ENCODE measurements around the gene EFHC1.

The EFHC1 gene

GRCh38 chr6:52511572-52512151 lies 91.5 kb downstream of the EFHC1 start:
- Histone ChIP-seq H3K27ac (peak overlapping the region; percentile 86 to 92), H3K4me3 (peak overlapping the region; percentile 24)
- no peak for TF ChIP-seq CTCF (IDR thresholded peaks at IDR 0.05)
- DNase-seq (ENCODE audit: low spot score), result no peak

- peak; percentile 86 for DNase-seq (ENCODE audit: low spot score)
- H3K27ac ChIP-seq, result peak overlapping the region; percentile 86 to 92
- H3K4me3 ChIP-seq, result peak overlapping the region; percentile 24
- TF ChIP-seq CTCF (IDR thresholded peaks at IDR 0.05), result no peak
These were observed 92.1 kb downstream of the EFHC1 start for GRCh38 chr6:52512199-52512598.

GRCh38 chr6:52513464-52513863 lies 93.3 kb downstream of the EFHC1 start:
- Histone ChIP-seq H3K27ac (peak overlapping the region; percentile 86 to 92), H3K4me3 (no peak overlapping the region)
- DNase-seq (ENCODE audit: low spot score), result no peak

GRCh38 chr6:52513896-52514295 lies 93.8 kb downstream of the EFHC1 start:
- TF ChIP-seq CTCF (IDR thresholded peaks at IDR 0.05), result no peak
- peak overlapping the region; percentile 44 to 92 for H3K27ac ChIP-seq
- no peak overlapping the region for H3K4me3 ChIP-seq
- no peak for DNase-seq (ENCODE audit: low spot score)

More at GRCh38 chr6:52513464-52513863, 93.3 kb downstream of the EFHC1 start:
- no peak for TF ChIP-seq CTCF (IDR thresholded peaks at IDR 0.05)

- no peak overlapping the region for H3K4me3 ChIP-seq
- no peak for DNase-seq (ENCODE audit: low spot score)
- H3K27ac ChIP-seq, result peak overlapping the region in 1 of 2 donors; percentile 92
- no peak for TF ChIP-seq CTCF (IDR thresholded peaks at IDR 0.05)
These were observed 94.4 kb downstream of the EFHC1 start for GRCh38 chr6:52514514-52514913.

- no peak for DNase-seq (ENCODE audit: low spot score)
- Histone ChIP-seq H3K27ac (peak overlapping the region; percentile 3 to 92), H3K4me3 (no peak overlapping the region)
- no peak for TF ChIP-seq CTCF (IDR thresholded peaks at IDR 0.05)
These were observed 95.2 kb downstream of the EFHC1 start for GRCh38 chr6:52515219-52515960.

GRCh38 chr6:52516269-52516668 lies 96.1 kb downstream of the EFHC1 start:
- no peak for DNase-seq (ENCODE audit: low spot score)
- H3K27ac ChIP-seq, result peak overlapping the region in 1 of 2 donors; percentile 83
- H3K4me3 ChIP-seq, result no peak overlapping the region
- TF ChIP-seq CTCF (IDR thresholded peaks at IDR 0.05), result no peak
